Neural cell (in vitro differentiated cells): ENCODE results near the gene MTFR2. TPM values are rescaled to one million over a fixed set of nuclear protein-coding genes. Genes with fewer than 3 reads are reported as not detected.

ENCODE experiments used
- H2AFZ ChIP-seq: fragments of 200-600, 300-800 bp; sonication (generic), shearing (Covaris generic); 2 replicates; pipeline ENCODE4 v1.6.0; 2014; ENCODE audit warnings: low read depth, mild to moderate bottlenecking, antibody characterized with exemption, low read length, moderate library complexity
- H3F3A ChIP-seq: fragments of 200-600 bp; shearing (Covaris generic); 2 replicates; pipeline ENCODE4 v1.6.1; 2016; ENCODE audit warnings: mild to moderate bottlenecking, moderate library complexity, mixed read lengths, antibody characterized with exemption, low read length; ENCODE audit not compliant: insufficient read depth, poor library complexity, severe bottlenecking
- H3K27ac ChIP-seq: fragments of 200-600, 300-800 bp; sonication (generic), shearing (Covaris generic); 2 replicates; pipeline ENCODE4 v1.5.1; 2014; ENCODE audit warnings: mild to moderate bottlenecking, low read length, moderate library complexity
- H3K27me3 ChIP-seq: fragments of 300-800, 200-600 bp; sonication (generic), shearing (Covaris generic); 2 replicates; pipeline ENCODE4 v1.6.0; 2014; ENCODE audit warnings: mild to moderate bottlenecking, low read depth, low read length, moderate library complexity; ENCODE audit not compliant: insufficient read depth
- H3K36me3 ChIP-seq: fragments of 300-800, 200-600 bp; sonication (generic), shearing (Covaris generic); 2 replicates; pipeline ENCODE4 v1.5.1; 2014; ENCODE audit warnings: mild to moderate bottlenecking, antibody characterized with exemption, low read length, moderate library complexity; ENCODE audit not compliant: insufficient read depth
- H3K4me2 ChIP-seq: fragments of 300-800, 200-600 bp; sonication (generic), shearing (Covaris generic); 2 replicates; pipeline ENCODE4 v1.6.0; 2014; ENCODE audit warnings: mild to moderate bottlenecking, low read length
- H3K4me3 ChIP-seq: fragments of 300-800, 200-600 bp; sonication (generic), shearing (Covaris generic); 2 replicates; pipeline ENCODE4 v1.5.1; 2014; ENCODE audit warnings: mild to moderate bottlenecking, low read length, moderate library complexity
- H3K79me2 ChIP-seq: fragments of 200-600 bp; shearing (Covaris generic); replicated peaks from 2 replicates; pipeline ENCODE4 v1.6.0; 2014; ENCODE audit warnings: mild to moderate bottlenecking, low read length, moderate library complexity; ENCODE audit not compliant: insufficient read depth
- H3K9ac ChIP-seq: fragments of 300-800, 200-600 bp; sonication (generic), shearing (Covaris generic); 2 replicates; pipeline ENCODE4 v1.6.1; 2016; ENCODE audit warnings: mild to moderate bottlenecking, low read length, mixed read lengths
- H3K9me2 ChIP-seq: fragments of 200-600 bp; shearing (Covaris generic); 2 replicates; pipeline ENCODE4 v1.6.1; 2016; ENCODE audit warnings: mild to moderate bottlenecking, low read length, mixed read lengths; ENCODE audit not compliant: insufficient read depth
- H3K9me3 ChIP-seq: fragments of 200-600, 300-800 bp; sonication (generic), shearing (Covaris generic); 2 replicates; pipeline ENCODE4 v1.6.1; 2016; ENCODE audit warnings: mild to moderate bottlenecking, mixed run types, low read length, moderate library complexity, mixed read lengths
- H4K20me1 ChIP-seq: fragments of 200-600 bp; shearing (Covaris generic); 2 replicates; pipeline ENCODE4 v1.6.1; 2016; ENCODE audit warnings: mild to moderate bottlenecking, mixed run types; ENCODE audit not compliant: insufficient read depth
- EP300 ChIP-seq: fragments of 450-650 bp; conservative IDR thresholded peaks from 2 replicates; pipeline ENCODE4 v1.6.1; 2014; ENCODE audit warnings: antibody characterized with exemption, mild to moderate bottlenecking, moderate library complexity; ENCODE audit not compliant: poor library complexity, severe bottlenecking
- EZH2 ChIP-seq: fragments of 200-600, 300-800 bp; shearing (Covaris generic), sonication (generic); IDR thresholded peaks from 2 replicates; pipeline ENCODE4 v1.6.1; 2014; ENCODE audit warnings: antibody characterized with exemption, low read length, borderline replicate concordance, mild to moderate bottlenecking; ENCODE audit not compliant: insufficient read depth, poor library complexity, severe bottlenecking
- MXI1 ChIP-seq: fragments of 450-650 bp; conservative IDR thresholded peaks from 2 replicates; pipeline ENCODE4 v1.6.1; 2014; ENCODE audit warnings: antibody characterized with exemption, mild to moderate bottlenecking; ENCODE audit not compliant: poor library complexity, severe bottlenecking
- POLR2AphosphoS5 ChIP-seq: IDR thresholded peaks from 2 replicates; pipeline ENCODE4 v1.6.1; 2012
- RAD21 ChIP-seq: fragments of 450-650 bp; conservative IDR thresholded peaks from 2 replicates; pipeline ENCODE4 v1.6.1; 2014; ENCODE audit warnings: antibody characterized with exemption, mild to moderate bottlenecking, moderate library complexity
- SMC3 ChIP-seq: fragments of 450-650 bp; conservative IDR thresholded peaks from 2 replicates; pipeline ENCODE4 v1.6.1; 2014; ENCODE audit warnings: antibody characterized with exemption, mild to moderate bottlenecking, moderate library complexity; ENCODE audit not compliant: poor library complexity
- TAF1 ChIP-seq: IDR thresholded peaks from 2 replicates; pipeline ENCODE4 v1.6.1; 2012; ENCODE audit warnings: low read depth
- polyA plus RNA-seq: library from polyadenylated mRNA; depleted of rRNA; stranded (reverse); fragments of >200 nt; gene quantifications from 2 replicates; pipeline ENCODE4 v1.2.3, GENCODE V29; 2014
- TF ChIP-seq, protein P1 (sequence below): fragments of 450-650 bp; IDR thresholded peaks from 2 replicates; pipeline ENCODE4 v1.5.1; 2014; ENCODE audit warnings: antibody characterized with exemption, mild to moderate bottlenecking, moderate library complexity; ENCODE audit not compliant: poor library complexity, severe bottlenecking
- TF ChIP-seq, protein P2 (sequence below): IDR thresholded peaks from 2 replicates; pipeline ENCODE4 v1.6.1; 2012; ENCODE audit warnings: borderline replicate concordance

The MTFR2 gene
- polyA plus RNA-seq, 1 donor from 2014 or later: not detected

DNA sequence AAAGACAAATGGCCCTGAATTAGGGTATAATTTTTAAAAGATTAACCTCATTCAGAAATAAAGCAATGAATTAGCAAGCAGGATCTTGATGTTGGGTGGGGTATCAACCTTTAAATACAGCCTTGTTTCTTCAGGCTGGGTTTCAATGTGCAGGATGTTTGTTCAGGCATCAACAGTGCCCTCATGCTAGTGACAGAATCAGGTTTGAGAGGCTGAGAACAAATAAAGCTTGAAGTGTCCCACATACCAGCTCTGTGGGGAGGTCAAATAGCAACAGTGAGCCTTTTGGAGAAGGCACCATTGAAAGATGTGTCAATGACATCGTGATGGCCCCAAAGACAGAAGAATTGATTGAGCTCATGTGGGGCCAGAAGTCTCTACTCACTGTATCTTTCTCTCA, 68.2 kb downstream of the MTFR2 start:
- Histone ChIP-seq H3K9me3 (no peaks in the 10 kb centered on the region), H3F3A (no peaks in the 10 kb centered on the region), H3K9ac (no peak overlapping the region), H3K27me3 (no peaks in the 10 kb centered on the region), H3K27ac (no peak overlapping the region), H2AFZ (no peak overlapping the region), H3K36me3 (no peaks in the 10 kb centered on the region), H3K79me2 (no peaks in the 10 kb centered on the region), H3K9me2 (no peaks in the 10 kb centered on the region), H3K4me3 (no peak overlapping the region), H3K4me2 (no peak overlapping the region), H4K20me1 (no peaks in the 10 kb centered on the region)
- no peak for TF ChIP-seq RAD21
- no peak for TF ChIP-seq POLR2AphosphoS5
- no peak for TF ChIP-seq TAF1
- TF ChIP-seq EP300: no peak
- TF ChIP-seq SMC3: no peak
- TF ChIP-seq, protein P1, sequence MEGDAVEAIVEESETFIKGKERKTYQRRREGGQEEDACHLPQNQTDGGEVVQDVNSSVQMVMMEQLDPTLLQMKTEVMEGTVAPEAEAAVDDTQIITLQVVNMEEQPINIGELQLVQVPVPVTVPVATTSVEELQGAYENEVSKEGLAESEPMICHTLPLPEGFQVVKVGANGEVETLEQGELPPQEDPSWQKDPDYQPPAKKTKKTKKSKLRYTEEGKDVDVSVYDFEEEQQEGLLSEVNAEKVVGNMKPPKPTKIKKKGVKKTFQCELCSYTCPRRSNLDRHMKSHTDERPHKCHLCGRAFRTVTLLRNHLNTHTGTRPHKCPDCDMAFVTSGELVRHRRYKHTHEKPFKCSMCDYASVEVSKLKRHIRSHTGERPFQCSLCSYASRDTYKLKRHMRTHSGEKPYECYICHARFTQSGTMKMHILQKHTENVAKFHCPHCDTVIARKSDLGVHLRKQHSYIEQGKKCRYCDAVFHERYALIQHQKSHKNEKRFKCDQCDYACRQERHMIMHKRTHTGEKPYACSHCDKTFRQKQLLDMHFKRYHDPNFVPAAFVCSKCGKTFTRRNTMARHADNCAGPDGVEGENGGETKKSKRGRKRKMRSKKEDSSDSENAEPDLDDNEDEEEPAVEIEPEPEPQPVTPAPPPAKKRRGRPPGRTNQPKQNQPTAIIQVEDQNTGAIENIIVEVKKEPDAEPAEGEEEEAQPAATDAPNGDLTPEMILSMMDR: no peak
- TF ChIP-seq EZH2: no peak
- TF ChIP-seq MXI1: no peak
- TF ChIP-seq, protein P2, sequence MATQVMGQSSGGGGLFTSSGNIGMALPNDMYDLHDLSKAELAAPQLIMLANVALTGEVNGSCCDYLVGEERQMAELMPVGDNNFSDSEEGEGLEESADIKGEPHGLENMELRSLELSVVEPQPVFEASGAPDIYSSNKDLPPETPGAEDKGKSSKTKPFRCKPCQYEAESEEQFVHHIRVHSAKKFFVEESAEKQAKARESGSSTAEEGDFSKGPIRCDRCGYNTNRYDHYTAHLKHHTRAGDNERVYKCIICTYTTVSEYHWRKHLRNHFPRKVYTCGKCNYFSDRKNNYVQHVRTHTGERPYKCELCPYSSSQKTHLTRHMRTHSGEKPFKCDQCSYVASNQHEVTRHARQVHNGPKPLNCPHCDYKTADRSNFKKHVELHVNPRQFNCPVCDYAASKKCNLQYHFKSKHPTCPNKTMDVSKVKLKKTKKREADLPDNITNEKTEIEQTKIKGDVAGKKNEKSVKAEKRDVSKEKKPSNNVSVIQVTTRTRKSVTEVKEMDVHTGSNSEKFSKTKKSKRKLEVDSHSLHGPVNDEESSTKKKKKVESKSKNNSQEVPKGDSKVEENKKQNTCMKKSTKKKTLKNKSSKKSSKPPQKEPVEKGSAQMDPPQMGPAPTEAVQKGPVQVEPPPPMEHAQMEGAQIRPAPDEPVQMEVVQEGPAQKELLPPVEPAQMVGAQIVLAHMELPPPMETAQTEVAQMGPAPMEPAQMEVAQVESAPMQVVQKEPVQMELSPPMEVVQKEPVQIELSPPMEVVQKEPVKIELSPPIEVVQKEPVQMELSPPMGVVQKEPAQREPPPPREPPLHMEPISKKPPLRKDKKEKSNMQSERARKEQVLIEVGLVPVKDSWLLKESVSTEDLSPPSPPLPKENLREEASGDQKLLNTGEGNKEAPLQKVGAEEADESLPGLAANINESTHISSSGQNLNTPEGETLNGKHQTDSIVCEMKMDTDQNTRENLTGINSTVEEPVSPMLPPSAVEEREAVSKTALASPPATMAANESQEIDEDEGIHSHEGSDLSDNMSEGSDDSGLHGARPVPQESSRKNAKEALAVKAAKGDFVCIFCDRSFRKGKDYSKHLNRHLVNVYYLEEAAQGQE: no peak

DNA sequence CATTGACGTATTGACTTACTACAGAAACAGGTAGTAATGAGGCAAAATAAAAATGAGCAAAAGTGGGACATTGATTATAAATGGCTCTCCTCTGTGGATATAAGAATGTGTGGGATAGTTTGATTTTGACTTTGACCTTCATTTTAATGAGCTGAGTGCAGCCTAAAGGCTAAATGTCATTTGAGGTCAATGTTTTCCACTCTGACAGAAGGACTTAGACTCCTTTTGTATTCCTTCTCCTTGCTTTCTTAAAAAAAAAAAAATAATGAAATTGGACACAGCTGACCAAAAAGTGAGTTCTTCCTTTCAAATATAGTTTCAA, 68.6 kb downstream of the MTFR2 start:
- no peak overlapping the region for H3K4me3 ChIP-seq
- no peak overlapping the region for H2AFZ ChIP-seq
- H3K27ac ChIP-seq: no peak overlapping the region
- no peaks in the 10 kb centered on the region for H3K9me2 ChIP-seq
- TF ChIP-seq, protein P2: no peak
- TF ChIP-seq MXI1 (no peak), EZH2 (no peak), EP300 (no peak)
- H3F3A ChIP-seq: no peaks in the 10 kb centered on the region
- H3K36me3 ChIP-seq: no peaks in the 10 kb centered on the region
- no peak overlapping the region for H3K9ac ChIP-seq
- no peaks in the 10 kb centered on the region for H3K9me3 ChIP-seq
- H4K20me1 ChIP-seq: no peaks in the 10 kb centered on the region
- no peak overlapping the region for H3K4me2 ChIP-seq
- H3K27me3 ChIP-seq: no peaks in the 10 kb centered on the region
- no peaks in the 10 kb centered on the region for H3K79me2 ChIP-seq

Other genes with a start within 250 kb of the MTFR2 start
- 113 and 151 TPM in 2 replicates for gene BCLAF1, start 39.5 kb upstream of the MTFR2 start, polyA plus RNA-seq